Lower lobe of right lung (tissue), 2 donors: ENCODE data around the gene PHRF1. TPM values are rescaled to one million over a fixed set of nuclear protein-coding genes. Genes with fewer than 3 reads are reported as not detected.

Source experiments
- ATAC-seq, 2 donors: fragments of 200-7000 bp; cut with Tn5 transposase; one replicate each; pipeline ENCODE4 v1.9.1; 2020 to 2022; ENCODE audit warnings: mild to moderate bottlenecking in 2 of 2, moderate library complexity in 2 of 2
- DNase-seq: peaks from one replicate; pipeline ENCODE4 v3.0.0-alpha.2; 2020
- H3K27ac ChIP-seq: fragments of 200-600 bp; one replicate; pipeline ENCODE4 v1.8.0; 2022
- H3K27me3 ChIP-seq: fragments of 200-600 bp; one replicate; pipeline ENCODE4 v1.8.0; 2022; ENCODE audit warnings: low read depth
- H3K36me3 ChIP-seq: fragments of 200-600 bp; one replicate; pipeline ENCODE4 v1.8.0; 2022; ENCODE audit warnings: mild to moderate bottlenecking
- H3K4me1 ChIP-seq: fragments of 200-600 bp; one replicate; pipeline ENCODE4 v1.8.0; 2022
- H3K4me3 ChIP-seq: fragments of 200-600 bp; one replicate; pipeline ENCODE4 v1.8.0; 2022; ENCODE audit warnings: mild to moderate bottlenecking
- H3K9me3 ChIP-seq: fragments of 200-600 bp; one replicate; pipeline ENCODE4 v1.8.0; 2022
- CTCF ChIP-seq: fragments of 200-600 bp; IDR thresholded peaks from one replicate; pipeline ENCODE4 v1.8.0; 2022; ENCODE audit warnings: antibody characterized with exemption, mild to moderate bottlenecking
- intact Hi-C: fragments of 100-400 bp; cut with DNase I; formaldehyde crosslinking; loops from one replicate; pipeline ENCODE4 v1.11.0; 2022
- total RNA-seq: library from RNA; stranded (reverse); fragmentation: NEBNext Ultra II Directional; extraction: Animal tissue kit (Norgen Biotek cat#: 25700); gene quantifications from one replicate; pipeline ENCODE4 v1.2.1, GENCODE V29; 2021
- donor health status: DM: no; HTN: yes; CAD: no; lungs with severe emphysema.

Gene PHRF1
- total RNA-seq, 1 donor from 2014 or later, result 31.5 TPM

GRCh38 chr11:618856-619627 lies 42.8 kb downstream of the PHRF1 start:
- Histone ChIP-seq H3K4me1 (peaks cover 24% of the 10 kb centered on the region), H3K9me3 (no peaks in the 10 kb centered on the region), H3K4me3 (no peak overlapping the region), H3K27me3 (no peaks in the 10 kb centered on the region), H3K36me3 (peaks cover 13% of the 10 kb centered on the region), H3K27ac (no peak overlapping the region)
- intact Hi-C loops, result no loop called here
- no peak for ATAC-seq
- no peak for DNase-seq
- TF ChIP-seq CTCF, result no peak

GRCh38 chr11:619628-620050 lies 43.4 kb downstream of the PHRF1 start:
- no peak for TF ChIP-seq CTCF
- no peak overlapping the region for H3K27ac ChIP-seq
- DNase-seq, result no peak
- H3K36me3 ChIP-seq, result peaks cover 7% of the 10 kb centered on the region
- no peak overlapping the region for H3K4me3 ChIP-seq
- intact Hi-C loops, result no loop called here
- no peaks in the 10 kb centered on the region for H3K9me3 ChIP-seq
- H3K4me1 ChIP-seq, result peaks cover 18% of the 10 kb centered on the region
- no peak for ATAC-seq
- H3K27me3 ChIP-seq, result peaks cover 2% of the 10 kb centered on the region

- intact Hi-C loops, result no loop called here
- H3K4me1 ChIP-seq, result peaks cover 12% of the 10 kb centered on the region
- peaks cover 6% of the 10 kb centered on the region for H3K27me3 ChIP-seq
- no peak for TF ChIP-seq CTCF
- ATAC-seq, result no peak
- no peak overlapping the region for H3K27ac ChIP-seq
- no peak for DNase-seq
- no peaks in the 10 kb centered on the region for H3K9me3 ChIP-seq
- H3K4me3 ChIP-seq, result no peak overlapping the region
- H3K36me3 ChIP-seq, result peaks cover 2% of the 10 kb centered on the region
Measured at GRCh38 chr11:620201-620600, 43.9 kb downstream of the PHRF1 start.

GRCh38 chr11:620935-621814 lies 44.9 kb downstream of the PHRF1 start:
- Histone ChIP-seq H3K36me3 (no peaks in the 10 kb centered on the region), H3K9me3 (no peaks in the 10 kb centered on the region), H3K27me3 (peaks cover 16% of the 10 kb centered on the region), H3K4me3 (no peak overlapping the region), H3K27ac (no peak overlapping the region), H3K4me1 (peaks cover 9% of the 10 kb centered on the region)
- DNase-seq (no peak), ATAC-seq (no peak)
- intact Hi-C loops, result no loop called here
- TF ChIP-seq CTCF, result no peak

- peaks cover 3% of the 10 kb centered on the region for H3K4me1 ChIP-seq
- DNase-seq, result no peak
- no peak for TF ChIP-seq CTCF
- intact Hi-C loops, result no loop called here
- no peaks in the 10 kb centered on the region for H3K36me3 ChIP-seq
- no peak overlapping the region for H3K4me3 ChIP-seq
- no peak for ATAC-seq
- no peaks in the 10 kb centered on the region for H3K9me3 ChIP-seq
- H3K27ac ChIP-seq, result no peak overlapping the region
- peaks cover 22% of the 10 kb centered on the region for H3K27me3 ChIP-seq
Measured at GRCh38 chr11:621838-622237, 45.6 kb downstream of the PHRF1 start.
